Naive thymus-derived CD4-positive, alpha-beta T cell (primary cell): Measurements from ENCODE around the gene TMEM161B. TPM values are rescaled to one million over a fixed set of nuclear protein-coding genes. Genes with fewer than 3 reads are reported as not detected.
A peak's percentile ranks its signal among the peaks of the same experiment; 100 is the strongest.
"Not testable (repeated sequence)": the region's sequence is repeated elsewhere in the genome, so short reads cannot be mapped to it uniquely, and the experiment has no call there.

Experiments used
- ATAC-seq: fragments of 150-1000 bp; cut with Tn5 transposase; 2 replicates; pipeline ENCODE4 v1.10.0; 2021; ENCODE audit warnings: mild to moderate bottlenecking, moderate library complexity
- CTCF ChIA-PET: fragments of 350-600 bp; sonication (Branson Sonifier 250); formaldehyde crosslinking; loops from one replicate; lab custom pipeline; 2021; ENCODE audit warnings: antibody characterized with exemption; lab: Charles Lee
- POLR2A ChIA-PET: fragments of 350-600 bp; sonication (Branson Sonifier 250); formaldehyde crosslinking; loops from one replicate; lab custom pipeline; 2021; ENCODE audit warnings: antibody characterized with exemption, inconsistent platforms; lab: Charles Lee
- DNase-seq, 9 donors: peaks; one replicate each; pipeline versions ENCODE4 v3.0.0 to v3.0.0-alpha.2; 2020 to 2022; ENCODE audit warnings: mixed read lengths in 1 of 9
- H3K27ac ChIP-seq: one replicate; pipeline ENCODE4 v1.7.0; 2013; ENCODE audit warnings: mild to moderate bottlenecking, low read depth, low read length, moderate library complexity
- H3K27me3 ChIP-seq, 2 donors: one replicate each; pipeline ENCODE4 v1.7.0; 2013; ENCODE audit warnings: low read length in 2 of 2, mild to moderate bottlenecking in 2 of 2, moderate library complexity in 2 of 2; ENCODE audit not compliant: control insufficient read depth in 2 of 2, insufficient read depth in 2 of 2
- H3K36me3 ChIP-seq, 3 experiments: 1 replicate in 2 of 3; 2 replicates in 1 of 3; pipeline ENCODE4 v1.7.0; 2013; ENCODE audit warnings: low read length in 3 of 3, mild to moderate bottlenecking in 3 of 3, moderate library complexity in 1 of 3; ENCODE audit not compliant: insufficient read depth in 3 of 3, control insufficient read depth in 2 of 3
- H3K4me1 ChIP-seq, 2 donors: one replicate each; pipeline ENCODE4 v1.7.0; 2013; ENCODE audit warnings: low read length in 2 of 2, mild to moderate bottlenecking in 2 of 2, moderate library complexity in 1 of 2; ENCODE audit not compliant: control insufficient read depth in 2 of 2, insufficient read depth in 2 of 2
- H3K4me3 ChIP-seq: 2 replicates; pipeline ENCODE4 v1.7.0; 2013; ENCODE audit warnings: mild to moderate bottlenecking, low read length
- H3K9me3 ChIP-seq, 3 experiments: 1 replicate in 2 of 3; 2 replicates in 1 of 3; pipeline ENCODE4 v1.7.0; 2013; ENCODE audit warnings: low read length in 3 of 3; ENCODE audit not compliant: control insufficient read depth in 2 of 3
- H3K27ac Mint-ChIP-seq, 9 donors: one replicate each; pipeline ENCODE4 v1.8.0; 2020 to 2022; ENCODE audit warnings: mixed read lengths in 9 of 9, mild to moderate bottlenecking in 8 of 9, moderate library complexity in 5 of 9, inconsistent platforms in 2 of 9
- H3K27me3 Mint-ChIP-seq, 5 donors: one replicate each; pipeline ENCODE4 v1.8.0; 2021 to 2022; ENCODE audit warnings: mixed read lengths in 5 of 5, mild to moderate bottlenecking in 1 of 5
- H3K36me3 Mint-ChIP-seq, 5 donors: one replicate each; pipeline ENCODE4 v1.8.0; 2020 to 2022; ENCODE audit warnings: mixed read lengths in 5 of 5, mild to moderate bottlenecking in 3 of 5, inconsistent platforms in 1 of 5
- H3K4me1 Mint-ChIP-seq, 7 donors: one replicate each; pipeline ENCODE4 v1.8.0; 2020 to 2022; ENCODE audit warnings: mixed read lengths in 7 of 7, mild to moderate bottlenecking in 3 of 7, inconsistent platforms in 1 of 7
- H3K4me3 Mint-ChIP-seq, 10 donors: one replicate each; pipeline ENCODE4 v1.8.0; 2020 to 2022; ENCODE audit warnings: mild to moderate bottlenecking in 10 of 10, mixed read lengths in 10 of 10, moderate library complexity in 6 of 10, inconsistent platforms in 2 of 10
- H3K9me3 Mint-ChIP-seq, 11 donors: one replicate each; pipeline ENCODE4 v1.8.0; 2020 to 2022; ENCODE audit warnings: mixed read lengths in 11 of 11, mild to moderate bottlenecking in 4 of 11, inconsistent platforms in 1 of 11, moderate library complexity in 1 of 11
- intact Hi-C, 2 donors: fragments of 100-400 bp; cut with micrococcal nuclease; formaldehyde crosslinking; loops; one replicate each; pipeline ENCODE4 v1.15.1; 2023
- polyA plus RNA-seq, 2 donors: library from polyadenylated mRNA; unstranded; fragments of 300-500 nt; fragmentation: Illumina TruSeq; gene quantifications; one replicate each; pipeline ENCODE4 v1.2.3, GENCODE V29; 2021
- total RNA-seq, 6 experiments: library from RNA in 5 of 6; stranded (reverse) in 5 of 6; gene quantifications; 1 replicate in 5 of 6; 2 replicates in 1 of 6; pipeline ENCODE4 v1.2.3 and lab custom pipeline; 2021 to 2026

The TMEM161B gene
- total and polyA plus RNA-seq, 7 experiments from 2014 or later = 12.2 to 39.7 (median 23.2) TPM

DNA sequence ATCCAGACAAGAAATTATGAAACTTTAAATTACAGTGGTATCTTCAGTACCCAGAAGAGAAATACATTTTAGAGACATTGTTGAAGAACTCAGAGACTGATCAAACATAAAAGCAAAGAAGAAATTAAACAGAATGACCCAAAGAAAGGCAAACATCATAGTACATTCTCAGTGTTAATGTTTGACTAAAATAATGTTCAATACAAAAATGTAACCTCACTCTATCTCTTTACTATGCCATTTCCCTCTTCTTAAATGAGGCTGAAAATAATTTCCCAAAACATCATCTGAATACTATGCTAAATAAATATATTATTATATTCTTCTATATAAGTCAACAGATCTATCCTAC is 22.8 kb downstream of the TMEM161B start:
- H3K27me3 Mint-ChIP-seq = no peaks in the 10 kb centered on the region
- H3K9me3 Mint-ChIP-seq = peaks cover 0 to 3% (median 0%) of the 10 kb centered on the region in 11 donors
- no peak overlapping the region for H3K4me3 Mint-ChIP-seq
- ATAC-seq (no peak), DNase-seq (no peak)
- peaks cover 27 to 87% (median 80%) of the 10 kb centered on the region in 7 donors for H3K4me1 Mint-ChIP-seq
- Histone ChIP-seq H3K36me3 (no peaks in the 10 kb centered on the region), H3K4me3 (no peak overlapping the region), H3K9me3 (no peaks in the 10 kb centered on the region), H3K4me1 (peaks cover 0 to 6% of the 10 kb centered on the region in 2 donors), H3K27me3 (no peaks in the 10 kb centered on the region), H3K27ac (no peak overlapping the region)
- ChIA-PET CTCF (no interaction called here), POLR2A (no interaction called here)
- peaks cover 4 to 39% (median 13%) of the 10 kb centered on the region in 5 donors for H3K36me3 Mint-ChIP-seq
- intact Hi-C loops = loop anchor here in 1 of 2 donors (2.0 kb wide), 1 partner anchor 13 kb away; no protein-coding TSS in a partner anchor
- no peak overlapping the region for H3K27ac Mint-ChIP-seq

DNA sequence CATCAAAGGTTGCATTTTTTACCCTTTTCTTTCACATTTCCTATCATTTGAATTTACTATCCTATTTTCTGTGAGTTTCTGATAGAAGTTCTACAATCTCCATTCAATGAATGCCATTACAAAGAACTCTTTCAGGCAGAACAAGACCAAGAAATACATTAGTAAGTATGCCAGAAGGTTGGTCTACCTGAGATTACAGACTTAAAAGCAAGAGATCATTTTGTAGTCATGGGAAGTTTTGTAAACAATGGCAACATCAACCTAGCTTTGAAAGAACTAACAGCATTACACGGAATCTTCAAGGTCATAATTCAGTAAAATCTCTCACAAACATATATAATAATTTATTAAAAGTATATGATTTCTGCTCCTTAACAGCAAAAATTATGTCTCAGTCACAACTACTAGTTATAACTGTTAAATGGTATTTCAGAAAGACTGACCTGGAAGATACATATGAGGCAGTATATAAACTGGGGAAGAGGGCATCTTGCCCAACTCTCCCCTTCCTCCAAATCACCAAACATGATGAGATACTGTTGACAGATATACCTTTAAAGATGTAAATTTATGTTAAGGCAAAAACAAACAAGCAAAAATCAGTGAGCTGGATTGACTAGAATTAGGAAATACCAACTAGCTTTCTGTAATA is 23.3 kb downstream of the TMEM161B start:
- Mint-ChIP-seq H3K4me3 (no peak overlapping the region), H3K9me3 (peaks cover 0 to 3% (median 0%) of the 10 kb centered on the region in 11 donors), H3K4me1 (peaks cover 22 to 82% (median 75%) of the 10 kb centered on the region in 7 donors), H3K36me3 (peaks cover 0 to 34% (median 13%) of the 10 kb centered on the region in 5 donors), H3K27me3 (no peaks in the 10 kb centered on the region), H3K27ac (no peak overlapping the region)
- ChIA-PET POLR2A (no interaction called here), CTCF (interaction anchor here (1.1 kb wide), 1 partner anchor 17 kb away, joined by 3 read pairs; no protein-coding TSS in a partner anchor)
- Histone ChIP-seq H3K4me1 (peaks cover 0 to under 1% of the 10 kb centered on the region in 2 donors), H3K4me3 (no peak overlapping the region), H3K27ac (no peak overlapping the region), H3K27me3 (no peaks in the 10 kb centered on the region), H3K9me3 (no peaks in the 10 kb centered on the region), H3K36me3 (no peaks in the 10 kb centered on the region)
- DNase-seq = no peak
- intact Hi-C loops = no loop called here
- ATAC-seq = no peak

DNA sequence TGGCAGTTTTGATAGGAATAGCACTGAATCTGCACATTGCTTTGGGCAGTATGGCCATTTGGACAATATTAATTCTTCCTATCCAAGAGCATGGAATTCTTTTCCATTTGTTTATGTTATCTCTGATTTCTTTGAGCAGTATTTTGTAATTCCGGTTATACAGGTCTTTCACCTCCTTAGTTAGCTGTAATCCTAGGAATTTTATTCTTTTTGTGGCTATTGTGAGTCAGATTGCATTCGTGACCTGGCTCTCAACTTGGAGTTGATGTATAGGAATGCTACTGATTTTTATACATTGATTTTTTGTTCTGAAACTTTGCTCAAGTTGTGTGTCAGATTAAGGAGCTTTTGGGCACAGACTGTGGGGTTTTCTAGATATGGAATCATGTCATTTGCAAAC is 24.0 kb downstream of the TMEM161B start:
- Histone ChIP-seq H3K27me3 (no peaks in the 10 kb centered on the region), H3K4me1 (no peaks in the 10 kb centered on the region), H3K4me3 (no peak overlapping the region), H3K36me3 (no peaks in the 10 kb centered on the region), H3K27ac (no peak overlapping the region), H3K9me3 (no peaks in the 10 kb centered on the region)
- Mint-ChIP-seq H3K27me3 (no peaks in the 10 kb centered on the region), H3K27ac (peak overlapping the region in 1 of 9 donors; percentile 54), H3K36me3 (peaks cover 0 to 27% (median 9%) of the 10 kb centered on the region in 5 donors), H3K4me3 (no peak overlapping the region), H3K4me1 (peaks cover 16 to 75% (median 68%) of the 10 kb centered on the region in 7 donors), H3K9me3 (peaks cover 0 to 3% (median 0%) of the 10 kb centered on the region in 11 donors)
- POLR2A ChIA-PET = no interaction called here
- CTCF ChIA-PET = interaction anchor here (1.1 kb wide), 1 partner anchor 16 kb away, joined by 3 read pairs; no protein-coding TSS in a partner anchor
- intact Hi-C loops = no loop called here
- no peak for ATAC-seq
- no peak for DNase-seq

DNA sequence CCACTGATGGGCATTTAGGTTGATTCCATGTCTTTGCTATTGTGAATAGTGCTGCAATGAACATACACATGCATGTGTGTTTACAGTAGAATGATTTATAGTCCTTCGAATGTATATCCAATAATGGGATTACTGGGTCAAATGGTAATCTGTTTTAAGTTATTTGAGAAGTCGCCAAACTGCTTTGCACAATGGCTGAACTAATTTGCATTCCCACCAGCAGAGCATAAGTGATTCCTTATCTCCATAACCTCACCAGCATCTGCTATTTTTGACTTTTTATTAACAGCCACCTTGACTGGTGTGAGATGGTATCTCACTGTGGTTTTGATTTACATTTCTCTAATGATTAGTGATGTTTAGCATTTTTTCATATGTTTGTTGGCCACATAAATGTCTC is 25.2 kb downstream of the TMEM161B start:
- POLR2A ChIA-PET, H3K4me3 Mint-ChIP-seq, H3K9me3 Mint-ChIP-seq, H3K27ac Mint-ChIP-seq, H3K4me3 ChIP-seq, H3K9me3 ChIP-seq, DNase-seq, H3K36me3 ChIP-seq, H3K27me3 ChIP-seq, CTCF ChIA-PET, H3K27ac ChIP-seq, H3K4me1 ChIP-seq, H3K27me3 Mint-ChIP-seq, ATAC-seq, intact Hi-C loops: not testable (repeated sequence)
- Mint-ChIP-seq H3K4me1 (peaks cover 8 to 63% (median 57%) of the 10 kb centered on the region in 7 donors), H3K36me3 (peaks cover 0 to 25% (median 14%) of the 10 kb centered on the region in 5 donors)

DNA sequence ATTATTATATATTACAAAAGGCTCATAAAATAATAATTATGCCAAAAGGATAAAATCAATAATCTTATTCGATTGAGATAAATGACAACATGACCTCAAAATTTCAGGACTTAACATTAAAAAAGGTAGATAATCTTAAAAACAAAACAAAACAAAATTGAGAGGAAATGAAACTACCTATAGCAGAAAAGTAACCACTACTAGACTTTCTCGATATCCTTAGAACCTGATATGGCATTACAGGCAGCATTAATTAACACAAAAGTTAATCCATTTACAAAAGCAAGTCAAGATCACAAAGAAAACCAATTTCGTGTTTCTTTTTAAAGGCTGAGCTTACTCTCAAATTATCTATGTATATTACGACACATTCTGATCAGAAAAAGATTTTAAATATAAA is 29.9 kb downstream of the TMEM161B start:
- Mint-ChIP-seq H3K4me3 (no peak overlapping the region), H3K36me3 (peaks cover 6 to 40% (median 28%) of the 10 kb centered on the region in 5 donors), H3K9me3 (no peaks in the 10 kb centered on the region), H3K4me1 (peaks cover 4 to 25% (median 20%) of the 10 kb centered on the region in 7 donors), H3K27ac (no peak overlapping the region), H3K27me3 (no peaks in the 10 kb centered on the region)
- no peak overlapping the region for H3K4me3 ChIP-seq
- H3K27ac ChIP-seq = no peak overlapping the region
- DNase-seq (no peak), ATAC-seq (no peak)
- ChIA-PET CTCF (no interaction called here), POLR2A (no interaction called here)
- intact Hi-C loops = no loop called here
- H3K9me3 ChIP-seq = no peaks in the 10 kb centered on the region
- no peaks in the 10 kb centered on the region for H3K27me3 ChIP-seq
- peaks cover 0 to 7% (median 4%) of the 10 kb centered on the region in 3 experiments for H3K36me3 ChIP-seq
- H3K4me1 ChIP-seq = no peaks in the 10 kb centered on the region

DNA sequence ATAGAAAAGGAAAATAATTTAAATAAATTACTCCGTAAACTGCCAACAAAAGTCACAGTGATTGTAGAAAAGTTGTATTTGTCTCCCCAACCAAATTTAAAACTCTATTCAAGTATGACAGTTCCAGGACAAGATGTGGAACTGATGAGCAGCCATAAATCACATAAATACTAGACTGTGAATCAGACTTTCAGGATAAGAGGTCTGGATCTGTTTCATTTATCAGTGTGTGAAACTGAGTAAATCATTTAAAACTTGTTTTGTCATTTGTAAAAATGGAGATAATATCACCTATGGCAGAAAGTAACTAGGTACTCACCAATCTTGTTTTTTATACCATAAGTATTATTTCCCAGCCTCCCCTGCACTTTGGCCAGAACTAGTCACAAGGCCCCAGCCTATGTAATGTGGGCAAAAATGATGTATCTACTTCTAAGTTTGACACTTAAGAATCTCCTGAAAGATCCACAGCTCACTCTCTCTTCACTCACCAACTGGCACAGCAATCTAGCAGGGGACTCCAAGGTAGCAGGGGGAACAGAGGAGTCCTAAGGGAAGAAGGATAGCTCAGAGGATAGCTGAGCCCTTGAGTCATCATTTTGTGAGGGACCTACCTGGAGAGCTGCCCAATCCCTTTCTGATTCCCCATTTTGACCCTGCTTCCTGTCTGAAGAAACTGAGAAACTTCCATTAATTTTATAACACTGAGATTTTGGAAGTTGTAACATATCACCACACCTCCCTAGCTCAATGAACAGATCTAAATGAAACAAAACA is 31.6 kb downstream of the TMEM161B start:
- POLR2A ChIA-PET = no interaction called here
- Mint-ChIP-seq H3K27ac (no peak overlapping the region), H3K4me3 (no peak overlapping the region)

More for the DNA sequence above, 31.6 kb downstream of the TMEM161B start:
- peaks cover 0 to 7% (median 4%) of the 10 kb centered on the region in 3 experiments for H3K36me3 ChIP-seq
- peaks cover 6 to 49% (median 35%) of the 10 kb centered on the region in 5 donors for H3K36me3 Mint-ChIP-seq
- H3K27me3 Mint-ChIP-seq = no peaks in the 10 kb centered on the region
- intact Hi-C loops = no loop called here
- no peak overlapping the region for H3K4me3 ChIP-seq
- H3K4me1 ChIP-seq = no peaks in the 10 kb centered on the region
- H3K9me3 Mint-ChIP-seq = no peaks in the 10 kb centered on the region
- no peaks in the 10 kb centered on the region for H3K9me3 ChIP-seq
- CTCF ChIA-PET = no interaction called here
- DNase-seq = no peak
- H3K4me1 Mint-ChIP-seq = peaks cover 2 to 11% (median 6%) of the 10 kb centered on the region in 7 donors
- no peaks in the 10 kb centered on the region for H3K27me3 ChIP-seq
- ATAC-seq = no peak
- H3K27ac ChIP-seq = no peak overlapping the region
